ENCODE results near the gene INTS7.
"Not testable (repeated sequence)": the region's sequence is repeated elsewhere in the genome, so short reads cannot be mapped to it uniquely, and the experiment has no call there.

The INTS7 gene

GRCh38 chr1:211948377-211948776 is 87.0 kb downstream of the INTS7 start:
- no peak for DNase-seq (ENCODE audit: low spot score)
- in situ Hi-C loops (cut with MboI; ENCODE audit: low sequenced_read_pairs, unreplicated experiment) = no loop called here
- TF ChIP-seq CTCF (IDR thresholded peaks at IDR 0.05; ENCODE audit: borderline replicate concordance, control extremely low read depth, extremely low read depth, insufficient read depth, missing control alignments) = no peak

- TF ChIP-seq CTCF (IDR thresholded peaks at IDR 0.05; ENCODE audit: borderline replicate concordance, control extremely low read depth, extremely low read depth, insufficient read depth, missing control alignments) = no peak
- in situ Hi-C loops (cut with MboI; ENCODE audit: low sequenced_read_pairs, unreplicated experiment) = no loop called here
- DNase-seq (ENCODE audit: low spot score) = no peak
Measured at GRCh38 chr1:211947396-211948295, 87.7 kb downstream of the INTS7 start.

GRCh38 chr1:211944733-211945500 is 90.4 kb downstream of the INTS7 start:
- in situ Hi-C loops (cut with MboI; ENCODE audit: low sequenced_read_pairs, unreplicated experiment) = no loop called here
- no peak for TF ChIP-seq CTCF (IDR thresholded peaks at IDR 0.05; ENCODE audit: borderline replicate concordance, control extremely low read depth, extremely low read depth, insufficient read depth, missing control alignments)
- DNase-seq (ENCODE audit: low spot score) = no peak

GRCh38 chr1:211942583-211942982 is 92.8 kb downstream of the INTS7 start:
- no peak for DNase-seq (ENCODE audit: low spot score)
- TF ChIP-seq CTCF (IDR thresholded peaks at IDR 0.05; ENCODE audit: borderline replicate concordance, control extremely low read depth, extremely low read depth, insufficient read depth, missing control alignments) = no peak
- in situ Hi-C loops (cut with MboI; ENCODE audit: low sequenced_read_pairs, unreplicated experiment) = no loop called here

GRCh38 chr1:211939876-211940468 is 95.4 kb downstream of the INTS7 start:
- in situ Hi-C loops (cut with MboI; ENCODE audit: low sequenced_read_pairs, unreplicated experiment) = no loop called here
- DNase-seq (ENCODE audit: low spot score) = peak; percentile 69
- TF ChIP-seq CTCF (IDR thresholded peaks at IDR 0.05; ENCODE audit: borderline replicate concordance, control extremely low read depth, extremely low read depth, insufficient read depth, missing control alignments) = no peak

- TF ChIP-seq CTCF (IDR thresholded peaks at IDR 0.05; ENCODE audit: borderline replicate concordance, control extremely low read depth, extremely low read depth, insufficient read depth, missing control alignments) = no peak
- no peak for DNase-seq (ENCODE audit: low spot score)
- in situ Hi-C loops (cut with MboI; ENCODE audit: low sequenced_read_pairs, unreplicated experiment) = no loop called here
Measured at GRCh38 chr1:211938561-211938997, 96.8 kb downstream of the INTS7 start.

- in situ Hi-C loops (cut with MboI; ENCODE audit: low sequenced_read_pairs, unreplicated experiment); DNase-seq (ENCODE audit: low spot score): not testable (repeated sequence)
Measured at GRCh38 chr1:211937422-211937821, 97.9 kb downstream of the INTS7 start.

All from GM13976 (cell line).